Measurements from ENCODE around the gene SATB2.

GRCh38 chr2:199441759-199442158 is 16.0 kb downstream of the SATB2 start:
- TF ChIP-seq CTCF (IDR thresholded peaks at IDR 0.05) (no peak), ATF6 (CRISPR knock-in tag; IDR thresholded peaks at IDR 0.05) (no peak), NFATC4 (CRISPR knock-in tag; IDR thresholded peaks at IDR 0.05) (no peak), ATF3 (CRISPR knock-in tag; conservative IDR thresholded peaks at IDR 0.05) (no peak), USF1 (CRISPR knock-in tag; IDR thresholded peaks at IDR 0.05) (no peak), HMGXB4 (CRISPR knock-in tag; IDR thresholded peaks at IDR 0.05) (no peak), MAX (CRISPR knock-in tag; IDR thresholded peaks at IDR 0.05) (no peak), E2F4 (CRISPR knock-in tag; IDR thresholded peaks at IDR 0.05; ENCODE audit: borderline replicate concordance, low read depth) (no peak), ZNF512 (CRISPR knock-in tag; IDR thresholded peaks at IDR 0.05; ENCODE audit: borderline replicate concordance) (no peak)

Measured in WTC11 (cell line).